GM18505 (cell line): Measurements from ENCODE around the gene SP9.

Experiments
- ATAC-seq: cut with Tn5 transposase; IDR thresholded peaks from one replicate; pipeline ENCODE4 v1.9.1; 2021; ENCODE audit not compliant: unreplicated experiment
- POLR2A ChIP-seq: IDR thresholded peaks from 4 replicates; pipeline ENCODE4 v1.6.1; 2011; ENCODE audit warnings: borderline replicate concordance; ENCODE audit not compliant: insufficient read depth, insufficient read length; ENCODE audit errors: extremely low read depth

The SP9 gene

GRCh38 chr2:174334781-174335251, at the start of gene SP9:
SP9 (plus strand) TSS chr2:174334954; CDS start chr2:174335093, 139 bp downstream.
- TF ChIP-seq POLR2A = no peak
- no peak for ATAC-seq

GRCh38 chr2:174286172-174286571, 48.6 kb upstream of the SP9 start:
- no peak for ATAC-seq
- TF ChIP-seq POLR2A = no peak

- TF ChIP-seq POLR2A = no peak
- no peak for ATAC-seq
These were observed 41.8 kb upstream of the SP9 start for GRCh38 chr2:174292908-174293307.

GRCh38 chr2:174300114-174300513, 34.6 kb upstream of the SP9 start:
- no peak for TF ChIP-seq POLR2A
- ATAC-seq = no peak

- TF ChIP-seq POLR2A = no peak
- ATAC-seq = no peak
These were observed 22.0 kb upstream of the SP9 start for GRCh38 chr2:174312581-174313234.

- ATAC-seq = no peak
- no peak for TF ChIP-seq POLR2A
These were observed 12.6 kb upstream of the SP9 start for GRCh38 chr2:174322149-174322548.

- no peak for ATAC-seq
- TF ChIP-seq POLR2A = no peak
These were observed 12.0 kb upstream of the SP9 start for GRCh38 chr2:174322746-174323145.

GRCh38 chr2:174324530-174324929, 10.2 kb upstream of the SP9 start:
- no peak for ATAC-seq

GRCh38 chr2:174325373-174326160, 9.2 kb upstream of the SP9 start:
- TF ChIP-seq POLR2A = no peak
- no peak for ATAC-seq

More at GRCh38 chr2:174324530-174324929, 10.2 kb upstream of the SP9 start:
- TF ChIP-seq POLR2A = no peak

- no peak for TF ChIP-seq POLR2A
These were observed 8.4 kb upstream of the SP9 start for GRCh38 chr2:174326161-174327020.

GRCh38 chr2:174327021-174327840, 7.5 kb upstream of the SP9 start:
- TF ChIP-seq POLR2A = no peak
- no peak for ATAC-seq

More at GRCh38 chr2:174326161-174327020, 8.4 kb upstream of the SP9 start:
- no peak for ATAC-seq

- ATAC-seq = no peak
- TF ChIP-seq POLR2A = no peak
These were observed 7.0 kb upstream of the SP9 start for GRCh38 chr2:174327841-174328113.

GRCh38 chr2:174328114-174328960, 6.4 kb upstream of the SP9 start:
- TF ChIP-seq POLR2A = no peak

More at GRCh38 chr2:174328114-174328960, 6.4 kb upstream of the SP9 start:
- ATAC-seq = no peak
